ENCODE results near the gene ANGEL2. TPM values are rescaled to one million over a fixed set of nuclear protein-coding genes. Genes with fewer than 3 reads are reported as not detected.

ANGEL2 gene, protein sequence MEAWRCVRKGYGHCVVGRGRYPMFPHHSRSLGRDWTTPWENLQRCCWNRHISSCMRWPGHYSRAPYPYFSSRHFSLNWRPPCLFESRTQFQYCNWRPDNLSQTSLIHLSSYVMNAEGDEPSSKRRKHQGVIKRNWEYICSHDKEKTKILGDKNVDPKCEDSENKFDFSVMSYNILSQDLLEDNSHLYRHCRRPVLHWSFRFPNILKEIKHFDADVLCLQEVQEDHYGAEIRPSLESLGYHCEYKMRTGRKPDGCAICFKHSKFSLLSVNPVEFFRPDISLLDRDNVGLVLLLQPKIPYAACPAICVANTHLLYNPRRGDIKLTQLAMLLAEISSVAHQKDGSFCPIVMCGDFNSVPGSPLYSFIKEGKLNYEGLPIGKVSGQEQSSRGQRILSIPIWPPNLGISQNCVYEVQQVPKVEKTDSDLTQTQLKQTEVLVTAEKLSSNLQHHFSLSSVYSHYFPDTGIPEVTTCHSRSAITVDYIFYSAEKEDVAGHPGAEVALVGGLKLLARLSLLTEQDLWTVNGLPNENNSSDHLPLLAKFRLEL
- 10 to 100 TPM; 44.2 to 45.2 TPM for total RNA-seq

GRCh38 chr1:213015099-213016050 is at the start of gene ANGEL2:
TSS of gene ANGEL2 (minus strand) at chr1:213015867. CDS start at chr1:213015671, 196 bp downstream.

GRCh38 chr1:213051127-213051880 is 35.6 kb upstream of the ANGEL2 start, which contains the start of gene RPS6KC1:
TSS of gene RPS6KC1 (plus strand) at chr1:213051241. CDS start at chr1:213051405, 164 bp downstream.

GRCh38 chr1:212950243-212951125 is 65.2 kb downstream of the ANGEL2 start, which contains the start of gene VASH2:
TSS of gene VASH2 (plus strand) at chr1:212950541. CDS start at chr1:212951543, 1,002 bp downstream.

Other genes with a start within 250 kb of the ANGEL2 start
- gene NSL1, start 224.1 kb downstream of the ANGEL2 start, total RNA-seq: 10 to 100 TPM; 30.6 to 31.3 TPM
- gene TATDN3, start 224.0 kb downstream of the ANGEL2 start, total RNA-seq: 10 to 100 TPM; 12.5 to 14.2 TPM
- not detected for gene SPATA45, start 168.2 kb downstream of the ANGEL2 start, total RNA-seq
- 10 to 100 TPM; 10.9 to 13.0 TPM for gene FLVCR1, start 157.6 kb downstream of the ANGEL2 start, total RNA-seq
- gene VASH2, start 65.3 kb downstream of the ANGEL2 start, total RNA-seq: under 1 TPM; 0.15 to 0.24 TPM
- gene RPS6KC1, start 35.4 kb upstream of the ANGEL2 start, total RNA-seq: 1 to 10 TPM; 9.3 TPM

All from activated naive CD4-positive, alpha-beta T cell treated with anti-CD3 and anti-CD28 coated beads, Interleukin-2, amount 10 ng/mL, durations not matched to agents 5 hours and 36 hours (primary cell).